SK-N-SH treated with all-trans-retinoic acid at 6 μM for 48 hours (cell line): ENCODE results near the gene CCDC73.
"Not testable (repeated sequence)": the region's sequence is repeated elsewhere in the genome, so short reads cannot be mapped to it uniquely, and the experiment has no call there.

ENCODE experiments used
- ATAC-seq: fragments of 200-7000 bp; cut with Tn5 transposase; 3 replicates; pipeline ENCODE4 v1.9.1; 2020; ENCODE audit warnings: mild to moderate bottlenecking, moderate library complexity
- ARNTL ChIP-seq: fragments of 450-650 bp; formaldehyde crosslinking; IDR thresholded peaks from 2 replicates; pipeline ENCODE4 v1.5.0; 2020; ENCODE audit warnings: low read depth, mild to moderate bottlenecking, moderate library complexity, borderline replicate concordance
- BACH2 ChIP-seq: fragments of 250-450 bp; sonication (Bioruptor Pico); IDR thresholded peaks from 2 replicates; pipeline ENCODE4 v1.9.0; 2021; ENCODE audit warnings: mild to moderate bottlenecking, borderline replicate concordance
- CSDC2 ChIP-seq: fragments of 250-450 bp; sonication (Bioruptor Pico); IDR thresholded peaks from 2 replicates; pipeline ENCODE4 v1.5.0; 2020; ENCODE audit warnings: mild to moderate bottlenecking, moderate library complexity
- ESRRG ChIP-seq: fragments of 250-450 bp; sonication (Bioruptor Pico); IDR thresholded peaks from 2 replicates; pipeline ENCODE4 v1.6.1; 2021; ENCODE audit warnings: mild to moderate bottlenecking
- OSR1 ChIP-seq: fragments of 250-450 bp; sonication (Bioruptor Pico); IDR thresholded peaks from 2 replicates; pipeline ENCODE4 v1.8.0; 2022; ENCODE audit warnings: moderate library complexity, mild to moderate bottlenecking, inconsistent platforms
- PPARA ChIP-seq: fragments of 250-450 bp; sonication (Bioruptor Pico); IDR thresholded peaks from 2 replicates; pipeline ENCODE4 v1.5.0; 2020; ENCODE audit warnings: mild to moderate bottlenecking, borderline replicate concordance
- RARB ChIP-seq: fragments of 250-450 bp; sonication (Bioruptor Pico); IDR thresholded peaks from 2 replicates; pipeline ENCODE4 v1.8.0; 2021; ENCODE audit warnings: mild to moderate bottlenecking, moderate library complexity
- SNAI2 ChIP-seq: fragments of 250-450 bp; sonication (Bioruptor Pico); IDR thresholded peaks from 2 replicates; pipeline ENCODE4 v1.5.0; 2020; ENCODE audit warnings: mild to moderate bottlenecking, moderate library complexity
- TCF4 ChIP-seq: fragments of 250-450 bp; sonication (Bioruptor Pico); IDR thresholded peaks from 2 replicates; pipeline ENCODE4 v1.8.0; 2021; ENCODE audit warnings: mild to moderate bottlenecking, moderate library complexity, borderline replicate concordance
- TOX ChIP-seq: fragments of 250-450 bp; sonication (Bioruptor Pico); IDR thresholded peaks from 2 replicates; pipeline ENCODE4 v1.8.0; 2021; ENCODE audit warnings: mild to moderate bottlenecking, moderate library complexity, borderline replicate concordance
- ZC3H10 ChIP-seq: fragments of 250-450 bp; sonication (Bioruptor Pico); IDR thresholded peaks from 2 replicates; pipeline ENCODE4 v1.5.1; 2021; ENCODE audit warnings: mild to moderate bottlenecking, moderate library complexity
- ZFP3 ChIP-seq: fragments of 250-450 bp; sonication (Bioruptor Pico); IDR thresholded peaks from 2 replicates; pipeline ENCODE4 v1.5.0; 2020; ENCODE audit warnings: mild to moderate bottlenecking, moderate library complexity
- ZFP30 ChIP-seq: fragments of 450-650 bp; formaldehyde crosslinking; IDR thresholded peaks from 2 replicates; pipeline ENCODE4 v1.5.0; 2022; ENCODE audit warnings: mild to moderate bottlenecking, moderate library complexity
- ZNF70 ChIP-seq: fragments of 450-650 bp; formaldehyde crosslinking; IDR thresholded peaks from 2 replicates; pipeline ENCODE4 v1.5.0; 2020; ENCODE audit warnings: mild to moderate bottlenecking, moderate library complexity
- ZNF8 ChIP-seq: fragments of 450-650 bp; formaldehyde crosslinking; IDR thresholded peaks from 2 replicates; pipeline ENCODE4 v1.5.0; 2020; ENCODE audit warnings: mild to moderate bottlenecking, moderate library complexity
- TF ChIP-seq, protein P1 (sequence below): fragments of 250-450 bp; sonication (Bioruptor Pico); IDR thresholded peaks from 2 replicates; pipeline ENCODE4 v1.5.0; 2020; ENCODE audit warnings: mild to moderate bottlenecking, moderate library complexity
- TF ChIP-seq, protein P2 (sequence below): fragments of 250-450 bp; sonication (Bioruptor Pico); IDR thresholded peaks from 2 replicates; pipeline ENCODE4 v1.5.1; 2021; ENCODE audit warnings: mild to moderate bottlenecking, moderate library complexity
- TF ChIP-seq, protein P3 (sequence below): fragments of 250-450 bp; sonication (Bioruptor Pico); IDR thresholded peaks from 2 replicates; pipeline ENCODE4 v1.8.0; 2020; ENCODE audit warnings: mild to moderate bottlenecking, moderate library complexity, borderline replicate concordance
- TF ChIP-seq, protein P4 (sequence below): fragments of 250-450 bp; sonication (Bioruptor Pico); IDR thresholded peaks from 2 replicates; pipeline ENCODE4 v1.5.1; 2020; ENCODE audit warnings: low read depth, mild to moderate bottlenecking, moderate library complexity
- TF ChIP-seq, protein P5 (sequence below): fragments of 250-450 bp; sonication (Bioruptor Pico); IDR thresholded peaks from 2 replicates; pipeline ENCODE4 v1.8.0; 2021; ENCODE audit warnings: low read depth, mild to moderate bottlenecking, moderate library complexity, borderline replicate concordance

CCDC73 gene

DNA sequence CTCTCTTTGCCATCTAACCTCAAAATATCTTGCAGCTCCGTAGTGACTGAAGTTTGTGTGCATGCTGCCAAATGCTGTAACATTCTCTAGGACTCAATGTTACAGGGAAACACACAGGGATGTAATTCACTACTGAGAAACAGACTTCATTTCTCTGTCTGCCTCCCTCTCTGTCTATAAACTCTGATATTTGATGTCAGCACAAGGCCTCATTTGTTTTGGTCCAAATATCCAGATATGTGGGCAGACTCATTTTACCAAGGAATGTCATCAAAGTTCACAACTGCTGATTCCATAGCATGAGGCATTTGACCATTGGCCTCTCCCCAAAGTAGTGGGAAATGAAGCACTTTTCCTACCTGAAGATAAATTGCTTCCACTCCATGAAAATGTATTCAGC, 32.8 kb upstream of the CCDC73 start:
- ATAC-seq: no peak
- TF ChIP-seq, protein P1, sequence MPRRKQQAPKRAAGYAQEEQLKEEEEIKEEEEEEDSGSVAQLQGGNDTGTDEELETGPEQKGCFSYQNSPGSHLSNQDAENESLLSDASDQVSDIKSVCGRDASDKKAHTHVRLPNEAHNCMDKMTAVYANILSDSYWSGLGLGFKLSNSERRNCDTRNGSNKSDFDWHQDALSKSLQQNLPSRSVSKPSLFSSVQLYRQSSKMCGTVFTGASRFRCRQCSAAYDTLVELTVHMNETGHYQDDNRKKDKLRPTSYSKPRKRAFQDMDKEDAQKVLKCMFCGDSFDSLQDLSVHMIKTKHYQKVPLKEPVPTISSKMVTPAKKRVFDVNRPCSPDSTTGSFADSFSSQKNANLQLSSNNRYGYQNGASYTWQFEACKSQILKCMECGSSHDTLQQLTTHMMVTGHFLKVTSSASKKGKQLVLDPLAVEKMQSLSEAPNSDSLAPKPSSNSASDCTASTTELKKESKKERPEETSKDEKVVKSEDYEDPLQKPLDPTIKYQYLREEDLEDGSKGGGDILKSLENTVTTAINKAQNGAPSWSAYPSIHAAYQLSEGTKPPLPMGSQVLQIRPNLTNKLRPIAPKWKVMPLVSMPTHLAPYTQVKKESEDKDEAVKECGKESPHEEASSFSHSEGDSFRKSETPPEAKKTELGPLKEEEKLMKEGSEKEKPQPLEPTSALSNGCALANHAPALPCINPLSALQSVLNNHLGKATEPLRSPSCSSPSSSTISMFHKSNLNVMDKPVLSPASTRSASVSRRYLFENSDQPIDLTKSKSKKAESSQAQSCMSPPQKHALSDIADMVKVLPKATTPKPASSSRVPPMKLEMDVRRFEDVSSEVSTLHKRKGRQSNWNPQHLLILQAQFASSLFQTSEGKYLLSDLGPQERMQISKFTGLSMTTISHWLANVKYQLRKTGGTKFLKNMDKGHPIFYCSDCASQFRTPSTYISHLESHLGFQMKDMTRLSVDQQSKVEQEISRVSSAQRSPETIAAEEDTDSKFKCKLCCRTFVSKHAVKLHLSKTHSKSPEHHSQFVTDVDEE (CRISPR knock-in tag): no peak
- TF ChIP-seq BACH2 (CRISPR knock-in tag): no peak
- no peak for TF ChIP-seq PPARA (CRISPR knock-in tag)
- TF ChIP-seq, protein P2, sequence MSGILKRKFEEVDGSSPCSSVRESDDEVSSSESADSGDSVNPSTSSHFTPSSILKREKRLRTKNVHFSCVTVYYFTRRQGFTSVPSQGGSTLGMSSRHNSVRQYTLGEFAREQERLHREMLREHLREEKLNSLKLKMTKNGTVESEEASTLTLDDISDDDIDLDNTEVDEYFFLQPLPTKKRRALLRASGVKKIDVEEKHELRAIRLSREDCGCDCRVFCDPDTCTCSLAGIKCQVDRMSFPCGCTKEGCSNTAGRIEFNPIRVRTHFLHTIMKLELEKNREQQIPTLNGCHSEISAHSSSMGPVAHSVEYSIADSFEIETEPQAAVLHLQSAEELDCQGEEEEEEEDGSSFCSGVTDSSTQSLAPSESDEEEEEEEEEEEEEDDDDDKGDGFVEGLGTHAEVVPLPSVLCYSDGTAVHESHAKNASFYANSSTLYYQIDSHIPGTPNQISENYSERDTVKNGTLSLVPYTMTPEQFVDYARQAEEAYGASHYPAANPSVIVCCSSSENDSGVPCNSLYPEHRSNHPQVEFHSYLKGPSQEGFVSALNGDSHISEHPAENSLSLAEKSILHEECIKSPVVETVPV: no peak
- TF ChIP-seq ZNF70 (CRISPR knock-in tag): no peak
- no peak for TF ChIP-seq ZNF8 (CRISPR knock-in tag)
- TF ChIP-seq ZC3H10 (CRISPR knock-in tag): no peak
- no peak for TF ChIP-seq RARB (CRISPR knock-in tag)
- no peak for TF ChIP-seq CSDC2 (CRISPR knock-in tag)
- TF ChIP-seq, protein P3, sequence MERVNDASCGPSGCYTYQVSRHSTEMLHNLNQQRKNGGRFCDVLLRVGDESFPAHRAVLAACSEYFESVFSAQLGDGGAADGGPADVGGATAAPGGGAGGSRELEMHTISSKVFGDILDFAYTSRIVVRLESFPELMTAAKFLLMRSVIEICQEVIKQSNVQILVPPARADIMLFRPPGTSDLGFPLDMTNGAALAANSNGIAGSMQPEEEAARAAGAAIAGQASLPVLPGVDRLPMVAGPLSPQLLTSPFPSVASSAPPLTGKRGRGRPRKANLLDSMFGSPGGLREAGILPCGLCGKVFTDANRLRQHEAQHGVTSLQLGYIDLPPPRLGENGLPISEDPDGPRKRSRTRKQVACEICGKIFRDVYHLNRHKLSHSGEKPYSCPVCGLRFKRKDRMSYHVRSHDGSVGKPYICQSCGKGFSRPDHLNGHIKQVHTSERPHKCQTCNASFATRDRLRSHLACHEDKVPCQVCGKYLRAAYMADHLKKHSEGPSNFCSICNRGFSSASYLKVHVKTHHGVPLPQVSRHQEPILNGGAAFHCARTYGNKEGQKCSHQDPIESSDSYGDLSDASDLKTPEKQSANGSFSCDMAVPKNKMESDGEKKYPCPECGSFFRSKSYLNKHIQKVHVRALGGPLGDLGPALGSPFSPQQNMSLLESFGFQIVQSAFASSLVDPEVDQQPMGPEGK (CRISPR knock-in tag): no peak
- TF ChIP-seq ESRRG: no peak
- TF ChIP-seq SNAI2 (CRISPR knock-in tag): no peak
- no peak for TF ChIP-seq TCF4 (CRISPR knock-in tag)
- no peak for TF ChIP-seq OSR1 (CRISPR knock-in tag)
- no peak for TF ChIP-seq TOX
- TF ChIP-seq ARNTL (CRISPR knock-in tag): no peak
- TF ChIP-seq, protein P4, sequence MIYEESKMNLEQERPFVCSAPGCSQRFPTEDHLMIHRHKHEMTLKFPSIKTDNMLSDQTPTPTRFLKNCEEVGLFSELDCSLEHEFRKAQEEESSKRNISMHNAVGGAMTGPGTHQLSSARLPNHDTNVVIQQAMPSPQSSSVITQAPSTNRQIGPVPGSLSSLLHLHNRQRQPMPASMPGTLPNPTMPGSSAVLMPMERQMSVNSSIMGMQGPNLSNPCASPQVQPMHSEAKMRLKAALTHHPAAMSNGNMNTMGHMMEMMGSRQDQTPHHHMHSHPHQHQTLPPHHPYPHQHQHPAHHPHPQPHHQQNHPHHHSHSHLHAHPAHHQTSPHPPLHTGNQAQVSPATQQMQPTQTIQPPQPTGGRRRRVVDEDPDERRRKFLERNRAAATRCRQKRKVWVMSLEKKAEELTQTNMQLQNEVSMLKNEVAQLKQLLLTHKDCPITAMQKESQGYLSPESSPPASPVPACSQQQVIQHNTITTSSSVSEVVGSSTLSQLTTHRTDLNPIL (CRISPR knock-in tag): no peak
- TF ChIP-seq, protein P5, sequence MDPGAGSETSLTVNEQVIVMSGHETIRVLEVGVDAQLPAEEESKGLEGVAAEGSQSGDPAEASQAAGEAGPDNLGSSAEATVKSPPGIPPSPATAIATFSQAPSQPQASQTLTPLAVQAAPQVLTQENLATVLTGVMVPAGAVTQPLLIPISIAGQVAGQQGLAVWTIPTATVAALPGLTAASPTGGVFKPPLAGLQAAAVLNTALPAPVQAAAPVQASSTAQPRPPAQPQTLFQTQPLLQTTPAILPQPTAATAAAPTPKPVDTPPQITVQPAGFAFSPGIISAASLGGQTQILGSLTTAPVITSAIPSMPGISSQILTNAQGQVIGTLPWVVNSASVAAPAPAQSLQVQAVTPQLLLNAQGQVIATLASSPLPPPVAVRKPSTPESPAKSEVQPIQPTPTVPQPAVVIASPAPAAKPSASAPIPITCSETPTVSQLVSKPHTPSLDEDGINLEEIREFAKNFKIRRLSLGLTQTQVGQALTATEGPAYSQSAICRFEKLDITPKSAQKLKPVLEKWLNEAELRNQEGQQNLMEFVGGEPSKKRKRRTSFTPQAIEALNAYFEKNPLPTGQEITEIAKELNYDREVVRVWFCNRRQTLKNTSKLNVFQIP (CRISPR knock-in tag): no peak

DNA sequence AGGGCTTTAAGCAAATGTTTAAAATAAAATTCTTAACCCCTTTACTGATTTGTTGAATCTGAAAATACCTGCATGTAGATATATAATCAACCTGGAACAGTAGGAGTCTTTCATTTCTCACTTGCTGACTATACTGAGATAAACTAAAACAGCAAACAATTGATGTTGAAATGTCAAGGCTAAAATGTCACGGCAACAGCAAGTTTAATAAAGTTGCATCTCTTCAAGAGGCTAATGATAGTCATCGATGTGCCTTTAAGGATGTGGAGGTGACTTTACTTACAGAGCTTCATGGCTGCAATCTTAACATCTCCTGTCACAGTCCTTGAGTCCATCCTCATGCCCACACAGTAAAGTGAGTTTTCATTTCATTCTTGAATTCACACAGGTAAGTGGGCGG, 31.7 kb upstream of the CCDC73 start:
- no peak for TF ChIP-seq TCF4 (CRISPR knock-in tag)
- no peak for TF ChIP-seq BACH2 (CRISPR knock-in tag)
- no peak for TF ChIP-seq ZNF70 (CRISPR knock-in tag)
- no peak for TF ChIP-seq ZFP3 (CRISPR knock-in tag)
- no peak for TF ChIP-seq ZC3H10 (CRISPR knock-in tag)
- TF ChIP-seq, protein P4 (CRISPR knock-in tag): no peak
- TF ChIP-seq, protein P5 (CRISPR knock-in tag): no peak
- TF ChIP-seq ZFP30 (CRISPR knock-in tag): no peak
- TF ChIP-seq ARNTL (CRISPR knock-in tag): no peak
- TF ChIP-seq, protein P3 (CRISPR knock-in tag): no peak
- TF ChIP-seq, protein P1 (CRISPR knock-in tag): no peak
- TF ChIP-seq ESRRG: no peak
- TF ChIP-seq RARB (CRISPR knock-in tag): no peak
- no peak for ATAC-seq

DNA sequence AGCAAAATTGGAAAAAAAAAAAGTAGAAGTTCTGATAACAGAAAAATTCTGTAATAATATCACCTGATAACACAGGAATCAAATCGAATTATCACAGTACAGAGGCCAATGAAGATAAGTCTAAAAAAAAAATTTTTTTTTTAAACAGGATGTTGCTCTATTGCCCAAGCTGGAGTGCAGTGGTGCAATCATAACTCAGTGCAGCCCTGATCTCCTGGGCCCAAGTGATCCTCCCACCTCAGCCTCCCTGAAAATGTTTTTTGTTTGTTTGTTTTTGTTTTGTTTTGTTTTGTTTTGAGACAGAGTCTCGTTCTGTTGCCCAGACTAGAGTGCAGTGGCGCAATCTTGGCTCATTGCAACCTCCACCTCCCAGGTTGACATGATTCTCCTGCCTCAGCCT, 29.2 kb upstream of the CCDC73 start:
- ATAC-seq: not testable (repeated sequence)
